GM18520 (cell line): Measurements from ENCODE around the gene GLTPD2.

Experiments
- ATAC-seq: cut with Tn5 transposase; IDR thresholded peaks from one replicate; pipeline ENCODE4 v1.9.1; 2021; ENCODE audit not compliant: unreplicated experiment

GLTPD2 gene

GRCh38 chr17:4788807-4789700 is at the start of gene GLTPD2:
TSS of gene GLTPD2 (plus strand) at chr17:4788964. CDS start at chr17:4789012, 48 bp downstream.
- no peak for ATAC-seq

DNA sequence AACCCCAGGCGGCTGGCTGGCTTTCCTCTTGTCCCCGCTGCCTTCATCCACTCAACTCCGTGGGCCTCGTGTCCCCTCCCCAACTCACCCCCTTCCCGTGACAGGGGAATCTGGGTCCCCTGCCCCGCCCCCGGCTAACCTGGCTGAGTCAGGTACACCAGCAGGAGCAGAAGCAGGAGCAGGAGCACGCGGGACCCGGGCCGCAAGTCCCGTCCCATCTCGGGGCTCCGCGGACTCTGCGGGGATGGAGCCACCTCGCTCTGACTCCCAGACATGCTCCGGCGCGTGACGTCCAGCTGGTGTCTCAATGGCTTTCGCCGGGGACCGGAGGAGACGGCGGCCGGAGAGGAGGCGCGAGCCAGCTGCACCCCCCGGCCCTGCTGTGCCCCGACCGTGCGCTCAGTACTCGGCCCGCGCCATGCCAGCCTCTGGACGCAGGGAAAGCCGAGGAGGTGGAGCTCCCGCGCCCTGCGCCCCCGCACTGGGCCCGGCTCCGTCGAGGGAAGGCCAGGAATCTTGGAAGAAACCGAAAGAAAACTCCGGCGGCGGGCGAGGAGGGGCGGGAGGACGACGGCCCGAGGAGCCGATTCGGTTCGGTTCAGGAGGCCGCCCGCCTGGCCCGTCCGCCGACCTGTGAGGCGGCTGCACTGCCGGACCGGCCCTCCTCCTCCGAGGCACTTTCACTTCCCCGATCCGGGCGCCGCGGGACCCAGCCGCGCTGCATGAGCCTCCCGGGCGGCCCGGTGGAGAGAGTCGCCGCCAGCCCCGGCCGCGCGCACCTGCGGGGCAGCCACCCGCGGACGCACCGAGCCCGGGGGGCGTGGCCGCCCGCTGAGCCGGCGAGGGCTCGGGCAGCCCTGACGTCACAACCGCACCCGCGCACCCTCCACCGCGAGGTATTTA is 49.4 kb upstream of the GLTPD2 start, which contains the start of the genes CXCL16 and ZMYND15:
Gene CXCL16, minus strand, starts transcription at position 807 of the 903 bp plus-strand sequence. Its CDS starts 589 bp downstream, at position 218.
Gene ZMYND15, plus strand, starts transcription at position 712 of the 903 bp plus-strand sequence. CDS start 716 bp downstream, outside the sequence.
- ATAC-seq: no peak

DNA sequence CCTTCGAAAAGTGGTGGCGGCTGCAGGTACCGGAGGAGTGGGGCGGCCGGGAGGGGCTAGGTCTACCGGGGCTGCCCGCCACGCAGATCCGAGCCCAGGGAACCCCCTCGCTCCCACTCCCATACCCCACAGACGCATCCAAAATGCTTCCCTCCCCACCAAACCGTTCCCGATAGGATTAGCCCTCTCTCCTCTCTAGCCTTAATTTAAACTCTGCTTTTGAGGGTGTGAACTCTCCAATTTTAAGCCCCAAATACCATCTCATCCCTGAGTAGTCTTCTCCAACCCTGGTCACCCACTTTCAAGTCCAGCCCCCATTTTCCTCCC is 48.8 kb upstream of the GLTPD2 start:
- ATAC-seq: no peak

DNA sequence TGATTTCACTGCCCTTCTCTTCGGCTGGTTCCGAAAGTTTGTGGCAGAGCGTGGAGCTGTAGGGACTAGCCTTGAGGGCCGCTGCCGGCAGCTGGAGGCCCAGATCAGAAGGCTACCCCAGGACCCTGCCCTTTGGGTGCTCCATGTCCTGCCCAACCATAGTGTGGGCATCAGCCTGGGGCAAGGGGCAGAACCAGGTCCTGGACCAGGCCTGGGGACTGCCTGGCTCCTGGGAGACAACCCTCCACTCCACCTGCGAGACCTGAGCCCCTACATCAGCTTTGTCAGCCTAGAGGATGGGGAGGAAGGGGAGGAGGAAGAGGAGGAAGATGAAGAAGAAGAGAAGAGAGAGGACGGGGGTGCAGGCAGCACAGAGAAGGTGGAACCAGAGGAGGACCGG is 48.2 kb upstream of the GLTPD2 start:
- no peak for ATAC-seq

DNA sequence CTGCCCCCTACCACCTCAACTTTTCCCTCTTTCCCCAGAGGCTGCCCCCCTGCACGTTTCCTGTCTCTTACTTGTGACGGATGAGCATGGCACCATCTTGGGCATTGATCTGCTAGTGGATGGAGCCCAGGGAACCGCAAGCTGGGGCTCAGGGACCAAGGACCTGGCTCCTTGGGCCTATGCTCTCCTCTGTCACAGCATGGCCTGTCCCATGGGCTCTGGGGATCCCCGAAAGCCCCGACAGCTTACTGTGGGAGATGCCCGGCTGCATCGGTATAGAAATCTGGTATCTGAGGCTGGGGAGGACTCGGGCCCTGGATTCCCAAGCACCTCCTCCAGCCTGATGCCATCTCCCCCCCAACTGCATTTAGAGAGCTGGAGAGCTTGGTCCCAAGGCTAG is 47.2 kb upstream of the GLTPD2 start:
- no peak for ATAC-seq

DNA sequence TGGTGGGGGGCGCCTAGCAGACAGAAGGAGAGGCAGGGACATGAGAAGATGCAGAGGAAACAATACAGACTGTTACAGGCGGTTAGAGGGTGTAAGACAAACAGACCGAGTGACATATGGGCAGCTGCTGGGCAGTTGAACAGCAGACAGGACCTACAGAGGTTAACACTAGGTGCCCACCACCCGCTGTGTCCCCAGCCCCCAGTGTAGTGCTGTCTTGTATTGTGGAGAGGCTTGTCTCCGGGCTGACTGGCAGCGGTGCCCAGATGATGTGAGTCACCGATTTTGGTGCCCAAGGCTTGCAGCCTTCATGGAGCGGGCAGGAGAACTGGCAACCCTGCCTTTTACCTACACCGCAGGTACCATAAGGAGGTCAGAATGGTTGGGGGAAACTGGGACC is 46.6 kb upstream of the GLTPD2 start:
- no peak for ATAC-seq

DNA sequence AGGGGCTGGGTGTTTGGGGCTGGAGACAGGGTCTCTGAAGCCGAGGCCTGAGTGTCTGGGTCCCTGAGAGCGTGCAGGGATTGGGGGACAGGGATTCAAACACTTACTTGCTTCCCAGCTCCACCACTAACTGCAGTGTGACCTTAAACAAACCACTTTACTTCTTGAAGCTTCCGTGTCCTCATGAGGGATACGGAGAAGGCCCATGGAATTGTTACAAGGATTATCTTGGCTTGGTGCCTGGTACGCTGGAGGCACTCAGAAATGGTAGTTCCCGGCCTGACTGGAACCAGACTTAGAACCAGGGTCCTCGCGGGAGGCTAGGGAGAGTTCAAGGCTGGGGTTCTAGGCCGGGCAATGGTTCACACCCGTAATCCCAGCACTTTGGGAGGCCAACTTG is 46.1 kb upstream of the GLTPD2 start:
- no peak for ATAC-seq

- ATAC-seq: no peak
Measured at GRCh38 chr17:4743216-4743615, 45.5 kb upstream of the GLTPD2 start.

DNA sequence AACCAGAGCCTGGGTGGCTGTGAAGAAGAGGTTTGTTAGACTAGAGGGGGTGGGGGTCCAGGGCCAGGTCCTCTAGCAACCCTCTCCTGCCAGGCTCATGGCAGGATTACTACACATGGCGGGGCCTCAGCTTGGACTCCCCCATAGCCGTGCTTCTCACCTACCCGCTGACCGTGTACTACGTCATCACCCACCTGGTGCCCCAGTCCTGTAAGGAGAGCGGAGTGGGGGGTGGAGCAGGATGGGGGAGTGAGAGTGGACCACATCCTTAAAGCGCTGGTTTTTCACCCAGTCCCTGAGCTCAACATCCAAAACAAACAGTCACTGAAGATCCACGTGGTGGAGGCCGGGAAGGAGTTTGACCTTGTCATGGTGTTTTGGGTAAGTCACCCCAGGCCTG is 44.9 kb upstream of the GLTPD2 start:
- no peak for ATAC-seq

DNA sequence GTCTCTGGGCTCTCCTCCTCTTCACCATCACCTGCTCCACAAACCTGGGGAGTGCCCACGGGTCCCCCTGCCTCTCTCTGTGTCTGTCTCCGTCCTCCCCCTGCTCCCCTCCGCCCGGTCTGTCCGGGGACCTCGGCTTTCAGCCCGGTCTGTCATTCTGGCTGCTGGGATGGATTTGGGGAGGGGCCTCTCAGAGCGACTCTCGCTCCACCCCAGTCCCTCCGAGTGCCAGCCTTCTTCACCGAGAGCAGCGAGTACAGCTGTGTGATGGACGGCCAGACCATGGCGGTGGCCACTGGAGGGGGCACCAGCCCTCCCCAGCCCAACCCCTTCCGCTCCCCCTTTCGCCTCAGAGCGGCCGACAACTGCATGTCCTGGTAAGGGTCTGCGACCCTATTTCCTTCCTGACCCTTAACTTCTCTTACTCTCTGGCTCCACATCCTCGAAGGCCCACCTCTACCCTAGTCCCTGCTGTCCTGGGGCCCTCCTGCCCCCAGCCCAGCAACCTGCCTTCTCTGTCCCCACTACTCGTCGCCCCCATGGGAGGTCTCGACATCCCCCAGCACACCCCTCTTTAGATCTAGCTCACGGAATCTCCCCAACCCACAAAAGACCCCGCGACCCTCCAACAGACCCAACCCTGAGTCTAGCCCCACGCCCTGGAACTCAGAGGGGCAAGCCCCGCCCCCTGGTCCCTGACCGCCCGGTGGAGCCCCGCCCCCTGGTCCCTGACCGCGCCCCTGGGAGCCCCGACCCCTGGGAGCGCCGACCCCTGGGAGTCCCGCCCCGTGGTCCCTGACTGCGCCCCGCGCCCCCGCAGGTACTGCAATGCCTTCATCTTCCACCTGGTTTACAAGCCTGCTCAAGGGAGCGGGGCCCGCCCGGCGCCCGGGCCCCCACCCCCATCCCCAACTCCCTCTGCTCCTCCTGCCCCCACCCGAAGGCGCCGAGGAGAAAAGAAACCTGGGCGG is 43.5 kb upstream of the GLTPD2 start:
- ATAC-seq: no peak

DNA sequence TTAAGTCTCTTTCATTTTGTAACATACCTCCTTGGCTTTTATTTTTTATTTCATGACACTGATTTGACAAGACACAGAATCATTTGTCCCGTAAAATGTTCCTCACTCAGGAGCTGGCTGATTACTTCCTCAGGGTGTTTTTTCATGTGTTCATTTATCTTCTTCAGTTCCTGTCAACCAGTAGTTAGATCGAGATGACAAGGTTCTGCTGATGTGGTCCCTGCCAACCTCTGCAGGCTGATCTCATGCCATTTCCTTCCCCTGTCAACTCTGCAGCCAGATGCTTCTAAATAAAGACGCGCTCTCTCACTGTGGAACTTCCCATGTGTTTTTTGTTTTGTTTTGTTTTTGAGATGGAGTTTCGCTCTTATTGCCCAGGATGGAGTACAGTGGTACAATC is 40.9 kb upstream of the GLTPD2 start:
- no peak for ATAC-seq

- no peak for ATAC-seq
Measured at GRCh38 chr17:4748686-4749085, 40.1 kb upstream of the GLTPD2 start.

DNA sequence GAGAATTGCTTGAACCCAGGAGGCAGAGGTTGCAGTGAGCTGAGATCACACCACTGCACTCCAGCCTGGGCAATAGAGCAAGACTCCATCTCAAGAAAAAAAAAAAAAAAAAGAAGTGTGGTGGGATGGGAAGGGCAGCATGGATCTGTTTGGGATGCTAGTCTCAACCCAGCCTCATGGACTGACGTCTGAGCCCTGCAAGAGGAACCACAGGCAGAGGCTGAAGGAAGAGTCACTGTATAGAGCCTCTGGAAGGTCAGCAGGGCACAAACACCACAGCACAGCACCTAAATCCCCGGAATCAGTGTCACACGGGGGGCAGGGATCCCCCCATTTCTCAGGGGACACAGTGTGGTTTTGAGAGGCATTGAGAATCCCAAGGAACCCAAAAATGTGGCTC is 38.2 kb upstream of the GLTPD2 start:
- no peak for ATAC-seq

DNA sequence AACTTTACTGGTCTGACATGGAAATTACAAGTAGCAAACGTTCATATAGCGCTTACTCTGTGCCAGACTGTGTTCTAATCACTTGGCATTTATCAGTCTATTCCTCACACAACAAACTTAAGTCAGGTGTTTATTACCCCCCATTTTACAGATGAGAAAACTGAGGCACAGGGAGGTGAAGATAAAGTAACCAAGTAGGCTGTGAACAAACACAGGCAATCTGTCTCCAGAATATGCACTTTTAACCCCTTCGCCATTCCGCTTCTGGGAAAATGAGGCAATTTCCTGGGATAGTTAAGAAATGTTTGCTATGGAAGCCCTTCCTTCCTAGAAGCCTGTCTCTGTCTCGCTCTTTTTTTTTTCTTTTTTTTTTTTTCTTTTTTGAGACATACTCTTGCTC is 36.8 kb upstream of the GLTPD2 start:
- no peak for ATAC-seq

GRCh38 chr17:4753392-4753791 is 35.4 kb upstream of the GLTPD2 start:
- no peak for ATAC-seq

GRCh38 chr17:4759776-4760236 is 29.0 kb upstream of the GLTPD2 start:
- ATAC-seq: no peak

DNA sequence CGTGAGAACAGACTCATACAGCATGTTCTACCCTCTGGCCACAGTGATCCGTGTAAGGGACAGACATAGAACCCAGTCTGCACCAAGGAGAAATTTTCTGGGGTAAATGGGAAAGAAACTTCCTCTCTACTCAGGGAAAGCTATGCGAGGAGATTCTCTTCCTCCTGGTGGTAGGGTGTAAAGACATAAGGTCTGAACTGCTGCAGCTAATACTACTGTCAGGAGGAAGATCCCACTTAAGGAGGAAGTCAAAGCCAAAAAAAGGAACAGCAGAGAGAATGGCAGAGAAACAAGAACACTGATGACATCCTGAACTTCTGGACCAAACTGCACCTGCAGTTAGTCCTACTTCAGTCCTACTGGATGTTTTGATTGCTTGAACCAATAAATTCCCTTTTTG is 24.2 kb upstream of the GLTPD2 start:
- no peak for ATAC-seq

- no peak for ATAC-seq
Measured at GRCh38 chr17:4766201-4766600, 22.6 kb upstream of the GLTPD2 start.

DNA sequence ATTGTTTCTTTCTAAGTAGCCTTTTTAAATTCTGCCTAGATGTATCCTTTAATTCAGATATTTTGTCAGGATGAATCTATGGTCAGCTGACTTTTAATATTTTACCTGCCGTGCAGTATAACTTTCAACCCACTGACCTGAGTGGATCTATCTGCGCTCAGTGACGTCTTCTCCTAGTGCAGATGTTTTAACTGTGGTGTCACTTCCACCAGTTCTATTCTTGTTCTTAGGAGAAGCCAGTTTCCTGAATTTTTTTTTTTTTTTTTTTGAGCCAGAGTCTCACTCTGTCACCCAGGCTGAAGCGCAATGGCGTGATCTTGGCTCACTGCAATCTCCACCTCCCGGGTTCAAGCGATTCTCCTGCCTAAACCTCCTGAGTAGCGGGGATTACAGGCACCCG is 22.0 kb upstream of the GLTPD2 start:
- ATAC-seq: no peak

DNA sequence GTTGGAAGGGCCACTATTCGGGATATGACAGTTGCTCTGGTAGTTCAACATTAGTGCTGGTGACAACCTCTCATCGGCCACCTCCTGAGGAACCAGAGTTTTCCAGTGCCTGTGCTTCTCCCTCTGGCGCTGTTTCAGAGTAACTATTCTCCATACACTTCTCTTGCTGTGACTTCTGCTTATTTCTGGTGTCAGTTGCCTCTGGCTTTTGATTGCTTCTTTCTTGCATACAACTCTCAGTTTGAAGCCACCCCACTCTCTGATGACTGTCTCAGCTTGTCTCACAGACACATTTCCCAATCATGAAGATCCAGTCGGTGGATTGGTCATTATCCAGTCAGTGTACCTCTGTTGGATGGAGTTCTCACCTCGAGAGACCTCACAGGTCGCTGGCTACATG is 20.5 kb upstream of the GLTPD2 start:
- ATAC-seq: no peak

- no peak for ATAC-seq
Measured at GRCh38 chr17:4769628-4770027, 19.1 kb upstream of the GLTPD2 start.
